ENCODE results near the gene TBK1. TPM values are rescaled to one million over a fixed set of nuclear protein-coding genes. Genes with fewer than 3 reads are reported as not detected.

The TBK1 gene
- total and polyA plus RNA-seq, 2 of the 4 experiments (the other 2 are of a cell fraction) = 9.9 to 11.6 TPM

- no TSS peak for BruUV-seq (replicated peaks)
- DNase-seq = no peak
- CTCF ChIA-PET = interaction anchor here (1.3 kb wide), 1 partner anchor 23 kb away, joined by 6 read pairs; no protein-coding TSS in a partner anchor
- Histone ChIP-seq H2AK5ac (ENCODE audit: low read depth, low read length) (no peak overlapping the region), H3K9me1 (ENCODE audit: insufficient read depth, low read length) (no peaks in the 10 kb centered on the region), H3K79me1 (ENCODE audit: low read depth in 1 of 2, low read length in 2 of 2) (no peaks in the 10 kb centered on the region; a peak in 1 of 4 replicates), H4K20me1 (ENCODE audit: insufficient read depth, low read length) (no peaks in the 10 kb centered on the region), H3K4me1 (ENCODE audit: control insufficient read depth, insufficient read depth, low read length) (no peaks in the 10 kb centered on the region), H4K91ac (ENCODE audit: insufficient read depth, low read depth, low read length) (no peak overlapping the region), H2BK5ac (ENCODE audit: low read depth, low read length, poor library complexity, severe bottlenecking) (no peak overlapping the region), H2AK9ac (replicated peaks; ENCODE audit: low read depth, low read length, poor library complexity) (no peak overlapping the region), H3K56ac (ENCODE audit: extremely low read depth, insufficient read depth, low read length) (no peak overlapping the region), H3K36me3 (ENCODE audit: control insufficient read depth, insufficient read depth, low read length) (peaks cover 17% of the 10 kb centered on the region), H4K8ac (ENCODE audit: low read depth in 2 of 2, low read length in 2 of 2) (no peak overlapping the region), H3K9me3 (ENCODE audit: control insufficient read depth, insufficient read depth, low read length) (no peaks in the 10 kb centered on the region), H2BK15ac (ENCODE audit: low read depth, low read length) (no peak overlapping the region), H3K4me2 (ENCODE audit: low read depth, low read length) (no peak overlapping the region), H3K4ac (ENCODE audit: low read depth, low read length) (no peak overlapping the region), H3K14ac (replicated peaks; ENCODE audit: low read depth, low read length) (no peak overlapping the region), H4K5ac (ENCODE audit: low read depth, low read length) (no peak overlapping the region), H2AFZ (replicated peaks; ENCODE audit: low read length, poor library complexity) (no peak overlapping the region), H3K27ac (ENCODE audit: insufficient read depth, low read length) (no peak overlapping the region), H3K27me3 (ENCODE audit: control insufficient read depth, insufficient read depth, low read length) (no peaks in the 10 kb centered on the region), H2BK20ac (ENCODE audit: low read depth, low read length) (no peak overlapping the region), H3K9ac (ENCODE audit: low read depth, low read length) (no peak overlapping the region), H2BK120ac (ENCODE audit: low read depth, low read length) (no peak overlapping the region), H3K18ac (ENCODE audit: low read depth, low read length) (no peak overlapping the region), H3K23ac (ENCODE audit: low read depth, low read length) (no peak overlapping the region), H3K4me3 (ENCODE audit: insufficient read depth, low read depth, low read length) (no peak overlapping the region)
- POLR2A ChIA-PET (ENCODE audit: unreplicated experiment) = no interaction called here
- in situ Hi-C loops (cut with MboI; ENCODE audit: low sequenced_read_pairs) (no loop called here), dilution Hi-C loops (cut with HindIII; ENCODE audit: low sequenced_read_pairs, unreplicated experiment) (no loop called here), intact Hi-C loops (cut with micrococcal nuclease) (no loop called here)
- no CpG with 5 or more reads among the region's 7 CpGs for WGBS, 2 experiments (ENCODE audit: extremely low coverage in 2 of 2, insufficient read length in 1 of 2)
- ATAC-seq (ENCODE audit: low read depth) = no peak
- no peak for TF ChIP-seq NFE2L2 (IDR thresholded peaks at IDR 0.05; ENCODE audit: low read depth, low read length)
- no peak for TF ChIP-seq SMC3 (IDR thresholded peaks at IDR 0.05; ENCODE audit: low read depth, low read length)
- TF ChIP-seq CEBPB (IDR thresholded peaks at IDR 0.05; ENCODE audit: low read depth, low read length) = no peak
- no peak for TF ChIP-seq FOS (IDR thresholded peaks at IDR 0.05; ENCODE audit: low read depth, low read length)
- TF ChIP-seq ELK1 (IDR thresholded peaks at IDR 0.05; ENCODE audit: borderline replicate concordance, low read depth, low read length) = no peak
- TF ChIP-seq RCOR1 (IDR thresholded peaks at IDR 0.05; ENCODE audit: insufficient replicate concordance, low read length) = no peak
- TF ChIP-seq RAD21 (IDR thresholded peaks at IDR 0.05; ENCODE audit: low read length) = no peak
- no peak for TF ChIP-seq BHLHE40 (IDR thresholded peaks at IDR 0.05; ENCODE audit: low read depth, low read length)
- no peak for TF ChIP-seq MAFK (IDR thresholded peaks at IDR 0.05; ENCODE audit: low read depth, low read length)
- TF ChIP-seq CHD1 (IDR thresholded peaks at IDR 0.05; ENCODE audit: low read depth, low read length) = no peak
- no peak for TF ChIP-seq RFX5 (IDR thresholded peaks at IDR 0.05; ENCODE audit: low read depth, low read length)
- TF ChIP-seq USF2 (IDR thresholded peaks at IDR 0.05; ENCODE audit: low read depth, low read length) = no peak
- TF ChIP-seq POLR2A (IDR thresholded peaks at IDR 0.05; ENCODE audit: low read depth, low read length) = no peak
- no peak for TF ChIP-seq MAZ (IDR thresholded peaks at IDR 0.05; ENCODE audit: borderline replicate concordance, low read depth, low read length)
- no peak for TF ChIP-seq MXI1 (IDR thresholded peaks at IDR 0.05; ENCODE audit: borderline replicate concordance, low read depth, low read length)
- TF ChIP-seq CTCF (conservative IDR thresholded peaks at IDR 0.05; ENCODE audit: low read depth, low read length) = no peak
These were observed 49.6 kb downstream of the TBK1 start for GRCh38 chr12:64501486-64501885.

Data from IMR-90 (cell line).